Trophoblast cell (in vitro differentiated cells and primary cell): Measurements from ENCODE around the gene CHN2.
A peak's percentile ranks its signal among the peaks of the same experiment; 100 is the strongest.

Source experiments
- DNase-seq, 2 donors: peaks; one replicate each; pipeline ENCODE4 v3.0.0-alpha.2; 2016
- H2AFZ ChIP-seq: 2 replicates; pipeline ENCODE4 v1.6.1; 2013; ENCODE audit warnings: low read length, moderate library complexity, mild to moderate bottlenecking; ENCODE audit not compliant: insufficient read depth, poor library complexity
- H2AK5ac ChIP-seq: 2 replicates; pipeline ENCODE4 v1.6.1; 2013; ENCODE audit warnings: mild to moderate bottlenecking, low read length
- H2BK120ac ChIP-seq: 2 replicates; pipeline ENCODE4 v1.6.1; 2013; ENCODE audit warnings: low read length, mild to moderate bottlenecking, moderate library complexity; ENCODE audit not compliant: insufficient read depth, poor library complexity
- H2BK12ac ChIP-seq: 2 replicates; pipeline ENCODE4 v1.6.1; 2013; ENCODE audit warnings: mild to moderate bottlenecking, low read length, moderate library complexity
- H2BK5ac ChIP-seq: 2 replicates; pipeline ENCODE4 v1.6.1; 2013; ENCODE audit warnings: low read length, low read depth, moderate library complexity, mild to moderate bottlenecking; ENCODE audit not compliant: poor library complexity
- H3K14ac ChIP-seq: 2 replicates; pipeline ENCODE4 v1.6.1; 2013; ENCODE audit warnings: mild to moderate bottlenecking, low read length
- H3K18ac ChIP-seq: 2 replicates; pipeline ENCODE4 v1.6.1; 2013; ENCODE audit warnings: mild to moderate bottlenecking, low read length
- H3K23ac ChIP-seq: 2 replicates; pipeline ENCODE4 v1.6.1; 2013; ENCODE audit warnings: low read length
- H3K27ac ChIP-seq: 2 replicates; pipeline ENCODE4 v1.5.1; 2013; ENCODE audit warnings: low read depth, mild to moderate bottlenecking, inconsistent platforms, low read length, moderate library complexity
- H3K27me3 ChIP-seq: 2 replicates; pipeline ENCODE4 v1.6.1; 2013; ENCODE audit warnings: inconsistent platforms, mild to moderate bottlenecking, low read length, moderate library complexity; ENCODE audit not compliant: insufficient read depth
- H3K36me3 ChIP-seq, 2 experiments: 1 replicate in 1 of 2; 2 replicates in 1 of 2; pipeline ENCODE4 v1.6.1; 2013; ENCODE audit warnings: low read length in 2 of 2, mild to moderate bottlenecking in 2 of 2, moderate library complexity in 1 of 2; ENCODE audit not compliant: insufficient read depth in 2 of 2, control insufficient read depth in 1 of 2
- H3K4ac ChIP-seq: 2 replicates; pipeline ENCODE4 v1.6.1; 2013; ENCODE audit warnings: low read depth, mild to moderate bottlenecking, low read length, moderate library complexity
- H3K4me1 ChIP-seq, 2 experiments: 1 replicate in 1 of 2; 2 replicates in 1 of 2; pipeline ENCODE4 v1.6.1; 2013; ENCODE audit warnings: low read length in 2 of 2, mild to moderate bottlenecking in 2 of 2, moderate library complexity in 1 of 2; ENCODE audit not compliant: insufficient read depth in 2 of 2, control insufficient read depth in 1 of 2
- H3K4me2 ChIP-seq: 2 replicates; pipeline ENCODE4 v1.6.1; 2013; ENCODE audit warnings: inconsistent platforms, mild to moderate bottlenecking, low read length, moderate library complexity
- H3K4me3 ChIP-seq: 2 replicates; pipeline ENCODE4 v1.5.1; 2013; ENCODE audit warnings: mild to moderate bottlenecking, low read depth, low read length, inconsistent platforms
- H3K79me1 ChIP-seq: one replicate; pipeline ENCODE4 v1.6.1; 2013; ENCODE audit warnings: low read length
- H3K79me2 ChIP-seq: 2 replicates; pipeline ENCODE4 v1.6.1; 2013; ENCODE audit warnings: low read length, mild to moderate bottlenecking; ENCODE audit not compliant: control insufficient read depth, insufficient read depth, poor library complexity
- H3K9ac ChIP-seq: 2 replicates; pipeline ENCODE4 v1.6.1; 2013; ENCODE audit warnings: mild to moderate bottlenecking, low read length
- H3K9me3 ChIP-seq: 2 replicates; pipeline ENCODE4 v1.6.1; 2013; ENCODE audit warnings: low read depth, mild to moderate bottlenecking, control low read depth, inconsistent platforms, low read length; ENCODE audit not compliant: insufficient read depth
- H4K12ac ChIP-seq: 2 replicates; pipeline ENCODE4 v1.6.1; 2013; ENCODE audit warnings: low read depth, mild to moderate bottlenecking, low read length, moderate library complexity
- H4K8ac ChIP-seq: 2 replicates; pipeline ENCODE4 v1.6.1; 2013; ENCODE audit warnings: low read depth, mild to moderate bottlenecking, low read length, moderate library complexity
- H4K91ac ChIP-seq: one replicate; pipeline ENCODE4 v1.6.1; 2013; ENCODE audit warnings: low read depth, mild to moderate bottlenecking, low read length, moderate library complexity
- WGBS: extraction: QIAGEN DNeasy Blood & Tissue Kit; methylation state at CpG from one replicate; pipeline ENCODE4 v1.1.7; 2013; ENCODE audit warnings: missing lambda C conversion rate; ENCODE audit not compliant: insufficient read length, insufficient coverage; ENCODE audit errors: extremely low coverage; 5-methylcytosine and 5-hydroxymethylcytosine counted together

CHN2 gene

GRCh38 chr7:29276806-29277205, 82.2 kb downstream of the CHN2 start:
- H3K79me2 ChIP-seq = peaks cover 5% of the 10 kb centered on the region
- H3K14ac ChIP-seq = no peak overlapping the region
- H3K9ac ChIP-seq = no peak overlapping the region
- no peak overlapping the region for H3K23ac ChIP-seq
- no peak overlapping the region for H3K4me2 ChIP-seq
- H3K79me1 ChIP-seq = no peaks in the 10 kb centered on the region
- H2BK5ac ChIP-seq = no peak overlapping the region
- H3K36me3 ChIP-seq = peaks cover 2 to 6% of the 10 kb centered on the region in 2 experiments
- WGBS = no CpG with 5 or more reads among the region's 4 CpGs
- no peak overlapping the region for H3K18ac ChIP-seq
- no peak overlapping the region for H3K27ac ChIP-seq
- no peak overlapping the region for H2BK12ac ChIP-seq
- no peak overlapping the region for H2AFZ ChIP-seq
- H3K9me3 ChIP-seq = no peaks in the 10 kb centered on the region
- peaks cover 0 to 12% of the 10 kb centered on the region in 2 experiments for H3K4me1 ChIP-seq
- no peak overlapping the region for H3K4me3 ChIP-seq
- H4K12ac ChIP-seq = no peak overlapping the region
- no peak overlapping the region for H3K4ac ChIP-seq
- H4K91ac ChIP-seq = no peak overlapping the region
- no peak overlapping the region for H4K8ac ChIP-seq
- H2AK5ac ChIP-seq = no peak overlapping the region
- no peak for DNase-seq
- H2BK120ac ChIP-seq = no peak overlapping the region
- no peaks in the 10 kb centered on the region for H3K27me3 ChIP-seq

- Histone ChIP-seq H3K4me3 (no peak overlapping the region), H2AFZ (no peak overlapping the region), H3K4me1 (peaks cover 0 to 14% of the 10 kb centered on the region in 2 experiments), H3K14ac (no peak overlapping the region), H3K18ac (no peak overlapping the region), H3K9me3 (no peaks in the 10 kb centered on the region), H4K12ac (no peak overlapping the region), H3K23ac (no peak overlapping the region), H3K4me2 (no peak overlapping the region), H2BK5ac (no peak overlapping the region), H3K9ac (no peak overlapping the region), H3K27me3 (no peaks in the 10 kb centered on the region), H2BK120ac (no peak overlapping the region), H3K27ac (no peak overlapping the region), H3K36me3 (peaks cover 2% of the 10 kb centered on the region in 2 experiments), H3K79me1 (no peaks in the 10 kb centered on the region), H2BK12ac (no peak overlapping the region), H3K4ac (no peak overlapping the region), H4K8ac (no peak overlapping the region), H2AK5ac (no peak overlapping the region), H3K79me2 (peaks cover 5% of the 10 kb centered on the region), H4K91ac (no peak overlapping the region)
- no CpG with 5 or more reads among the region's 6 CpGs for WGBS
- DNase-seq = no peak
These were observed 83.1 kb downstream of the CHN2 start for GRCh38 chr7:29277436-29278215.

- Histone ChIP-seq H2AK5ac (peak overlapping the region; percentile 12), H3K27me3 (no peaks in the 10 kb centered on the region), H2BK12ac (no peak overlapping the region), H3K4me3 (no peak overlapping the region), H4K91ac (no peak overlapping the region), H3K9me3 (no peaks in the 10 kb centered on the region), H3K27ac (no peak overlapping the region), H3K79me2 (peaks cover 9% of the 10 kb centered on the region), H3K36me3 (peaks cover 2% of the 10 kb centered on the region in 2 experiments), H3K14ac (no peak overlapping the region), H3K79me1 (peaks cover 2% of the 10 kb centered on the region), H3K4me2 (no peak overlapping the region), H3K9ac (no peak overlapping the region), H3K4ac (no peak overlapping the region), H2BK5ac (no peak overlapping the region), H3K18ac (peak overlapping the region; percentile 21), H3K23ac (no peak overlapping the region), H3K4me1 (peaks cover 5 to 17% of the 10 kb centered on the region in 2 experiments), H4K8ac (no peak overlapping the region), H2AFZ (no peak overlapping the region), H2BK120ac (no peak overlapping the region), H4K12ac (no peak overlapping the region)
- DNase-seq = no peak
- WGBS = no CpG with 5 or more reads among the region's 9 CpGs
These were observed 83.9 kb downstream of the CHN2 start for GRCh38 chr7:29278337-29279069.

GRCh38 chr7:29281782-29282541, 87.4 kb downstream of the CHN2 start:
- Histone ChIP-seq H3K36me3 (peaks cover 3 to 6% of the 10 kb centered on the region in 2 experiments), H2AFZ (no peak overlapping the region), H3K79me2 (peaks cover 6% of the 10 kb centered on the region), H2AK5ac (no peak overlapping the region), H2BK120ac (no peak overlapping the region), H4K8ac (no peak overlapping the region), H3K4ac (no peak overlapping the region), H3K27me3 (no peaks in the 10 kb centered on the region), H3K9me3 (no peaks in the 10 kb centered on the region), H2BK5ac (no peak overlapping the region), H3K79me1 (peaks cover 2% of the 10 kb centered on the region), H3K23ac (no peak overlapping the region), H4K91ac (no peak overlapping the region), H2BK12ac (no peak overlapping the region), H3K18ac (no peak overlapping the region), H3K4me1 (peaks cover 5 to 14% of the 10 kb centered on the region in 2 experiments), H3K4me3 (no peak overlapping the region), H3K9ac (no peak overlapping the region), H4K12ac (no peak overlapping the region), H3K27ac (peak overlapping the region; percentile 70), H3K14ac (no peak overlapping the region), H3K4me2 (peak overlapping the region; percentile 37)
- peak; percentile 14 to 59 for DNase-seq
- WGBS = no CpG with 5 or more reads among the region's 12 CpGs
